Measurements from ENCODE around the gene PORCN. TPM values are rescaled to one million over a fixed set of nuclear protein-coding genes. Genes with fewer than 3 reads are reported as not detected.

PORCN gene
- total RNA-seq, 1 experiment from 2014 or later = 12.6 TPM

DNA sequence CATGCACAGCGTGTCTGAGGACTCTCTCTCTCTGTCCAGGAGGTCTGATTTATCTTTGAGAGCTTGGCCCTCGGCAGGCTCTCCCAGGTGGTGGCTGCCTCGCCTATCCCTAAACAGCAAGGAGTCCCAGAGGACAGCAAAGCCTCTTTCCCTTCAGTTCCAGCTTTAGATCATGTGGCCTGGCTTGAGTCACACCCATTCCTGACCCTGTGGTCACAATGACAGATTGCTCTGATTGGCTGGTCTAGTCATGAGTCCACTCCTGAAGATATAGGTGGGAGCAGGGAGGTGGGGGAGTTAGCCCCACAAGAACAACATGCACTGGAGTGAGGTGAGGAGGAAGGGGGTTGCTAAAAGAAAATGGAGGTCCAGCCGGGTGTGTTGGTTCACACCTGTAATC, 12.1 kb upstream of the PORCN start:
- H3K4ac ChIP-seq (ENCODE audit: low read depth, low read length) = no peak overlapping the region
- Mint-ChIP-seq H3K36me3 (ENCODE audit: insufficient read depth in 1 of 3, low read depth in 3 of 3) (no peaks in the 10 kb centered on the region; a peak in 2 of 7 replicates), H3K27me3 (ENCODE audit: low read depth) (no peaks in the 10 kb centered on the region; the same call in none of the 2 replicates), H3K9me3 (peaks cover 72 to 78% of the 10 kb centered on the region in 2 experiments), H3K4me1 (0 out of 4 replicates have a peak, but pooled peaks cover 0 to 2% of the 10 kb centered on the region in 2 experiments), H3K4me3 (no peak overlapping the region), H3K27ac (peak overlapping the region in 1 of 3 experiments; percentile 33; a peak in 2 of 7 replicates)
- no peak overlapping the region for H3K9ac ChIP-seq (ENCODE audit: extremely low read depth, insufficient read length, low read length)
- H3K27me3 ChIP-seq (ENCODE audit: insufficient read depth, low read length) = no peaks in the 10 kb centered on the region
- H3K27ac ChIP-seq (ENCODE audit: insufficient read length, low read depth, low read length) = no peak overlapping the region
- H3K4me2 ChIP-seq (ENCODE audit: insufficient read depth, insufficient read length, low read length) = no peak overlapping the region
- H3K9me3 ChIP-seq (ENCODE audit: control insufficient read depth, low read depth, low read length) = peaks cover 19% of the 10 kb centered on the region
- H3K56ac ChIP-seq (ENCODE audit: insufficient read length, low read depth, low read length) = no peak overlapping the region
- no CpG with 5 or more reads among the region's 4 CpGs for WGBS (ENCODE audit: extremely low coverage, insufficient read length, low lambda C conversion rate)
- no peak overlapping the region for H4K91ac ChIP-seq (ENCODE audit: insufficient read length, low read depth, low read length)
- no peak overlapping the region for H3K14ac ChIP-seq (ENCODE audit: insufficient read depth, low read length)
- H4K8ac ChIP-seq (replicated peaks; ENCODE audit: insufficient read length, low read depth, low read length) = no peak overlapping the region
- H2BK12ac ChIP-seq (ENCODE audit: insufficient read length, low read depth, low read length) = no peak overlapping the region
- H3K23ac ChIP-seq (ENCODE audit: insufficient read length, low read depth, low read length) = no peak overlapping the region
- no peak overlapping the region for H4K5ac ChIP-seq (ENCODE audit: insufficient read length, low read depth, low read length)
- no peak for DNase-seq
- H2AFZ ChIP-seq (ENCODE audit: low read length) = no peak overlapping the region
- no peak overlapping the region for H2BK15ac ChIP-seq (ENCODE audit: low read depth, low read length)
- no peak overlapping the region for H2BK20ac ChIP-seq (ENCODE audit: low read depth, low read length, poor library complexity, severe bottlenecking)
- no peak overlapping the region for H3K18ac ChIP-seq (ENCODE audit: insufficient read length, low read depth, low read length)
- H3K79me2 ChIP-seq (ENCODE audit: insufficient read depth, low read length) = no peaks in the 10 kb centered on the region
- no peaks in the 10 kb centered on the region for H3K23me2 ChIP-seq (ENCODE audit: insufficient read length, low read depth, low read length, poor library complexity, severe bottlenecking)
- H2BK120ac ChIP-seq (ENCODE audit: low read depth, low read length, poor library complexity, severe bottlenecking) = no peak overlapping the region
- TF ChIP-seq, protein P1, sequence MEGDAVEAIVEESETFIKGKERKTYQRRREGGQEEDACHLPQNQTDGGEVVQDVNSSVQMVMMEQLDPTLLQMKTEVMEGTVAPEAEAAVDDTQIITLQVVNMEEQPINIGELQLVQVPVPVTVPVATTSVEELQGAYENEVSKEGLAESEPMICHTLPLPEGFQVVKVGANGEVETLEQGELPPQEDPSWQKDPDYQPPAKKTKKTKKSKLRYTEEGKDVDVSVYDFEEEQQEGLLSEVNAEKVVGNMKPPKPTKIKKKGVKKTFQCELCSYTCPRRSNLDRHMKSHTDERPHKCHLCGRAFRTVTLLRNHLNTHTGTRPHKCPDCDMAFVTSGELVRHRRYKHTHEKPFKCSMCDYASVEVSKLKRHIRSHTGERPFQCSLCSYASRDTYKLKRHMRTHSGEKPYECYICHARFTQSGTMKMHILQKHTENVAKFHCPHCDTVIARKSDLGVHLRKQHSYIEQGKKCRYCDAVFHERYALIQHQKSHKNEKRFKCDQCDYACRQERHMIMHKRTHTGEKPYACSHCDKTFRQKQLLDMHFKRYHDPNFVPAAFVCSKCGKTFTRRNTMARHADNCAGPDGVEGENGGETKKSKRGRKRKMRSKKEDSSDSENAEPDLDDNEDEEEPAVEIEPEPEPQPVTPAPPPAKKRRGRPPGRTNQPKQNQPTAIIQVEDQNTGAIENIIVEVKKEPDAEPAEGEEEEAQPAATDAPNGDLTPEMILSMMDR (conservative IDR thresholded peaks at IDR 0.05) = no peak
- no peak overlapping the region for H2AK5ac ChIP-seq (ENCODE audit: insufficient read length, low read length)
- H3T11ph ChIP-seq (ENCODE audit: low read length) = no peak overlapping the region
- no peaks in the 10 kb centered on the region for H3K4me1 ChIP-seq (ENCODE audit: insufficient read depth, low read length)
- no peaks in the 10 kb centered on the region for H3K79me1 ChIP-seq (ENCODE audit: insufficient read depth, low read depth, low read length, poor library complexity, severe bottlenecking)
- no peak overlapping the region for H2BK5ac ChIP-seq (ENCODE audit: insufficient read length, low read length)
- no peaks in the 10 kb centered on the region for H4K20me1 ChIP-seq (ENCODE audit: control insufficient read depth, insufficient read depth, insufficient read length)

Data from H9 (cell line).